CD8-positive, alpha-beta memory T cell (primary cell): Measurements from ENCODE around the gene LY6G6C. TPM values are rescaled to one million over a fixed set of nuclear protein-coding genes. Genes with fewer than 3 reads are reported as not detected.

Experiments
- CTCF ChIA-PET: fragments of 350-600 bp; sonication (Branson Sonifier 250); formaldehyde crosslinking; loops from one replicate; lab custom pipeline; 2021; ENCODE audit warnings: antibody characterized with exemption; lab: Charles Lee
- POLR2A ChIA-PET: fragments of 350-600 bp; sonication (Branson Sonifier 250); formaldehyde crosslinking; loops from one replicate; lab custom pipeline; 2021; ENCODE audit warnings: antibody characterized with exemption; lab: Charles Lee
- DNase-seq, 5 donors: peaks; one replicate each; pipeline versions ENCODE4 v3.0.0 to v3.0.0-alpha.2; 2020 to 2022; ENCODE audit warnings: mixed read lengths in 1 of 5
- H3K27ac ChIP-seq: one replicate; pipeline ENCODE4 v1.7.0; 2013; ENCODE audit warnings: low read depth, mild to moderate bottlenecking, low read length, moderate library complexity
- H3K27me3 ChIP-seq: 2 replicates; pipeline ENCODE4 v1.7.0; 2013; ENCODE audit warnings: low read length, mild to moderate bottlenecking; ENCODE audit not compliant: insufficient read depth, poor library complexity, severe bottlenecking
- H3K36me3 ChIP-seq: 2 replicates; pipeline ENCODE4 v1.7.0; 2013; ENCODE audit warnings: mild to moderate bottlenecking, low read length, moderate library complexity; ENCODE audit not compliant: insufficient read depth
- H3K4me1 ChIP-seq: 2 replicates; pipeline ENCODE4 v1.7.0; 2013; ENCODE audit warnings: mild to moderate bottlenecking, low read length, moderate library complexity; ENCODE audit not compliant: insufficient read depth
- H3K4me3 ChIP-seq: 2 replicates; pipeline ENCODE4 v1.7.0; 2013; ENCODE audit warnings: mild to moderate bottlenecking, low read length
- H3K9me3 ChIP-seq: 2 replicates; pipeline ENCODE4 v1.7.0; 2013; ENCODE audit warnings: mild to moderate bottlenecking, low read length
- H3K27ac Mint-ChIP-seq, 8 donors: one replicate each; pipeline ENCODE4 v1.8.0; 2020 to 2021; ENCODE audit warnings: mixed read lengths in 8 of 8, mild to moderate bottlenecking in 6 of 8, inconsistent platforms in 3 of 8, moderate library complexity in 3 of 8
- H3K27me3 Mint-ChIP-seq, 2 donors: one replicate each; pipeline ENCODE4 v1.8.0; 2020 to 2021; ENCODE audit warnings: mixed read lengths in 2 of 2, mild to moderate bottlenecking in 1 of 2, moderate library complexity in 1 of 2
- H3K36me3 Mint-ChIP-seq, 3 donors: one replicate each; pipeline ENCODE4 v1.8.0; 2020 to 2021; ENCODE audit warnings: mixed read lengths in 3 of 3, inconsistent platforms in 1 of 3, mild to moderate bottlenecking in 1 of 3
- H3K4me1 Mint-ChIP-seq, 3 donors: one replicate each; pipeline ENCODE4 v1.8.0; 2020 to 2021; ENCODE audit warnings: mixed read lengths in 3 of 3, inconsistent platforms in 1 of 3, mild to moderate bottlenecking in 1 of 3
- H3K4me3 Mint-ChIP-seq, 7 donors: one replicate each; pipeline ENCODE4 v1.8.0; 2020 to 2021; ENCODE audit warnings: mixed read lengths in 7 of 7, mild to moderate bottlenecking in 6 of 7, moderate library complexity in 4 of 7, inconsistent platforms in 2 of 7
- H3K9me3 Mint-ChIP-seq, 5 donors: one replicate each; pipeline ENCODE4 v1.8.0; 2020 to 2022; ENCODE audit warnings: mixed read lengths in 5 of 5, mild to moderate bottlenecking in 3 of 5, moderate library complexity in 2 of 5, inconsistent platforms in 1 of 5
- polyA plus RNA-seq: library from polyadenylated mRNA; unstranded; fragments of 300-500 nt; fragmentation: Illumina TruSeq; gene quantifications from one replicate; pipeline ENCODE4 v1.2.3, GENCODE V29; 2021
- total RNA-seq, 2 experiments: library from RNA; stranded (reverse); gene quantifications; one replicate each; pipeline ENCODE4 v1.2.3, GENCODE V29; 2021

Gene LY6G6C, protein sequence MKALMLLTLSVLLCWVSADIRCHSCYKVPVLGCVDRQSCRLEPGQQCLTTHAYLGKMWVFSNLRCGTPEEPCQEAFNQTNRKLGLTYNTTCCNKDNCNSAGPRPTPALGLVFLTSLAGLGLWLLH
- total RNA-seq = not detected
- polyA plus RNA-seq = not detected

DNA sequence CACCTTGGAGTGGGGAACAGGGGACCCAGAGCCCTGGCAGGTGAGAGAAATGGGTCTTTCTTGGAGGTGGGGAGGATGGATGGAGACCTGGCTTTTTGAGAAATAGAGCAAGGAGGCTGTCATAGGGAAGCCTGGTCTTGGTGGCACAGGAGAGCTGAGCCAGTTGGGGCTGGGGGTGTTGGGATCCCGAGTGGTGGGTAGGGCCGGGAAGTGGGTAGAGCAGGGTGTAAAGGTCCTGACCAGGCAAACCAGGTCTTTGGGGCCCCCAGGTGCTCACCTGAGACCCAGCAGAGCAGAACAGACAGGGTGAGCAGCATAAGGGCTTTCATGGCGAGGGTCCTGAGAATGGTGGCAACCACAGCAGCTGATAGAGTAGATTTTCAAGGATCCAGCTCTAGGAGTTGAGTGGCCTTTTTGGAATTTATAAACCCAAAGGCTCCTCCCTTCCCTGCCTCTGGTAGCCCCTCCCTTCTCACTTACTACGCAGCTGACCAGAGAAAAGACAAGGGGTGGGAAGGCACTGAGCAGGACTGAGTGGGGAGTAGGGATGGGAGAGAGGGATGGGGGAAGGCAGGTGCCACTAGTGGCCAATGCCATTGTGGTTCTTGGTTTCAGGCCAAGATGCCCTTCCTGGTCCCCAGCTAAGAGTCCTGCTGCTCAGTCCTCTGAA, at the start of gene LY6G6C:
Gene LY6G6C (minus strand): TSS at position 396 of the 670 bp plus-strand sequence. CDS start 67 bp downstream, at position 329.
- Mint-ChIP-seq H3K27me3 (peaks cover 0 to 2% of the 10 kb centered on the region in 2 donors), H3K27ac (peak within 1 kb of the TSS in 1 of 8 donors; percentile 80), H3K36me3 (peaks cover 0 to 5% (median 0%) of the 10 kb centered on the region in 3 donors), H3K9me3 (no peaks in the 10 kb centered on the region), H3K4me1 (peaks cover 4 to 9% (median 6%) of the 10 kb centered on the region in 3 donors), H3K4me3 (peak within 1 kb of the TSS in 1 of 7 donors; percentile 41)
- no peaks in the 10 kb centered on the region for H3K27me3 ChIP-seq
- CTCF ChIA-PET = no interaction called here
- H3K4me1 ChIP-seq = peaks cover 4% of the 10 kb centered on the region
- POLR2A ChIA-PET = no interaction called here
- H3K4me3 ChIP-seq = no peak within 1 kb of the TSS
- H3K27ac ChIP-seq = no peak within 1 kb of the TSS
- DNase-seq = peak in 1 of 5 donors; percentile 30
- no peaks in the 10 kb centered on the region for H3K36me3 ChIP-seq
- no peaks in the 10 kb centered on the region for H3K9me3 ChIP-seq

DNA sequence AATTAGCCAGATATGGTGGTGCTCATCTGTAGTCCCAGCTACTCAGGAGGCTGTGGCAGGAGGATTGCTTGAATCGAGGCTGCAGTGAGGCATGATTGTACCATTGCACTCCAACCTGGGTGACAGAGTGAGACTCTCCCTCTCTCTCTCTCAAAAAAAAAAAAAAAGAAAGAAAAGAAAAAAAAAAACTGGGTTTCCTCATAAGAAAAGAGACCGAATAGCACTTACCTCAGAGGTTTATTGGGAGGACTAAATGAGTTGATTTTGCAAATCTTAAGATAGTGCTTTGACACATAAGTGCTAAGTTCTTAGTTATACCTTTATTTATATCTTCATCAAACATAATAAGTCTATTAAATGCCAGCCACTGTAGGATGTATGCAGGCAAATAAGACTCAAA, 49.3 kb upstream of the LY6G6C start:
- Mint-ChIP-seq H3K27me3 (peaks cover 0 to 2% of the 10 kb centered on the region in 2 donors), H3K4me3 (peak overlapping the region in 1 of 7 donors; percentile 23), H3K36me3 (no peaks in the 10 kb centered on the region), H3K9me3 (peaks cover 0 to 5% (median 0%) of the 10 kb centered on the region in 5 donors), H3K4me1 (peaks cover 26 to 35% (median 29%) of the 10 kb centered on the region in 3 donors), H3K27ac (peak overlapping the region in 3 of 8 donors; percentile 64 to 81 (median 76))
- Histone ChIP-seq H3K36me3 (no peaks in the 10 kb centered on the region), H3K27ac (no peak overlapping the region), H3K4me1 (peaks cover 40% of the 10 kb centered on the region), H3K4me3 (no peak overlapping the region), H3K27me3 (no peaks in the 10 kb centered on the region), H3K9me3 (no peaks in the 10 kb centered on the region)
- peak in 1 of 5 donors; percentile 10 for DNase-seq
- ChIA-PET CTCF (interaction anchor here (1.0 to 4.0 kb wide), 11 partner anchors 10 to 59 kb away, joined by 3 to 42 read pairs (median 6); partner anchors contain the start of genes CLIC1, DDAH2, LSM2 and MSH5), POLR2A (no interaction called here)

DNA sequence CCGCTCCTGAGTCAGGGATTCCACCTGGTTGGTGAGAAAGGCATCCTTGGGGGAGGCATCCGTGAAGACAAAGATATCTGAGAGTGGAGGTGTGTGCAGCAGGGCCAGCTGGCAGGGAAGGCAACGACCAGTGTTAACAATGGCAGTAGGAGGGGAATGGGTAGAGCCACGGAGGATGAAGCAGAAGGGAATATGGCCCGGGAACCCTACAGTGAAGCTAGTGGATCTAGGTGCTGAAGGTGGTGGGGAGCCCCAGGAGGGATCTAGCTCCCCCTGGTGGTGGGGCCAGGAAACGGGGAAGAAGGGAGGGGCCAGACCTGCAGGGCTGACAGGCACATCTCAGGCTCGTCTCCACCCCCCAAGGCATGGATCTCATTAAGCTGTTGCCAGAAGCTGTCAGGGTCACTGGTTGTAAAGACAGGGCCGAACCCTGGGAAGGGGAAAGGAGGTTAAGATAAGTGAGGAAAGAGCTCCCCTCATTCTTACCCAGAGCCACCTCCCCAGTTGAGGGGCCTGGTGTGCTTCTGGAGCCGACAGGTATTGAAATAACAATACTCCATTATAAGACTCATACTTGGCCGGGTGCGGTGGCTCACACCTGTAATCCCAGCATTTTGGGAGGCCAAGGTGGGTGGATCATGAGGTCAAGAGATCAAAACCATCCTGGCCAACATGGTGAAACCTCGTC, 48.3 kb upstream of the LY6G6C start:
- H3K9me3 Mint-ChIP-seq = peaks cover 0 to 5% (median 0%) of the 10 kb centered on the region in 5 donors
- H3K27me3 ChIP-seq = no peaks in the 10 kb centered on the region
- H3K4me3 Mint-ChIP-seq = peak overlapping the region in 1 of 7 donors; percentile 63
- no peak overlapping the region for H3K4me3 ChIP-seq
- no peak overlapping the region for H3K27ac ChIP-seq
- peak overlapping the region in 6 of 8 donors; percentile 4 to 82 (median 67) for H3K27ac Mint-ChIP-seq
- peaks cover 22 to 29% (median 27%) of the 10 kb centered on the region in 3 donors for H3K4me1 Mint-ChIP-seq
- no peaks in the 10 kb centered on the region for H3K27me3 Mint-ChIP-seq
- POLR2A ChIA-PET = interaction anchor here (0.6 to 1.2 kb wide), 6 partner anchors 9 to 65 kb away, joined by 3 to 5 read pairs (median 4); partner anchors contain the start of gene MSH5
- H3K36me3 Mint-ChIP-seq = no peaks in the 10 kb centered on the region
- peaks cover 33% of the 10 kb centered on the region for H3K4me1 ChIP-seq
- H3K9me3 ChIP-seq = no peaks in the 10 kb centered on the region
- DNase-seq = peak; percentile 69 to 85 (median 74)
- H3K36me3 ChIP-seq = no peaks in the 10 kb centered on the region
- CTCF ChIA-PET = interaction anchor here (0.6 to 4.0 kb wide), 28 partner anchors 9 to 189 kb away, joined by 3 to 42 read pairs (median 5); partner anchors contain the start of genes ABHD16A, CLIC1, DDAH2 and HSPA1A

DNA sequence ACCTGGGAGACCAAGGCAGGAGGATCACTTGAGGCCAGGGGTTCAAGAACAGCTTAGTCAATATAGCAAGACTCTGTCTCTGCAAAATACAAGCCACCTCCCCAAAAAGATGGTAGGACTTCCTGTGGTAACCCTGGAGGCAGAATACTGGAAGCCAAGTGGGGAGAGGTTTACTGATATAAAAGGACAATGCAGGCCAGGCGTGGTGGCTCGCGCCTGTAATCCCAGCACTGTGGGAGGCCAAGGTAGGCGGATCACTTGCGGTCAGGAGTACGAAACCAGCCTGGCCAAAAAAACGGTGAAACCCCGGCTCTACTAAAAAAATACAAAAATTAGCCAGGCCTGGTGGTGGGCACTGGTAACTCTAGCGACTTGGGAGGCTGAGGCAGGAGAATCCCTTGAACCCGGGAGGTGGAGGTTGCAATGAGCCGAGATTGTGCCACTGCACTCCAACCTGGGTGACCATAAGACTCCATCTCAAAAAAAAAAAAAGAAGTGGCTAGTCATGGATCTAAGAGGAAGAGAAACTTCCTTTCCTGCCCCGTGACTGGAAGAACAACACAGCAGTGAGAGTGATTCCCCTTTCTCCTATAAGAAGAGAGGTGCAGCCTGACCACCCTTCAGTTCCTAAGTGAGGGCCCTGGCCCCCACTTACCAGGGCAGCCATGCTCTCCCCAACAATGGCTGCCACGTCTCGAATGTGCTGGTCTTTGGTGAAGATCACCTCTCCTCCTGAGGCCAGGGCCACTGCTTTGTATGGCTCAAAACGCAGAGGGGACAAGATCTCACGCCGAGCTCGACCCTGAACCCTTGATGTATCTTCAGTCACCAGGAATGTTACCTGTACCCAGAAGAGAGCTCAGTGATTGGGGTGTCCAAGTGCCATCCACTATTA, 47.1 kb upstream of the LY6G6C start:
- Mint-ChIP-seq H3K4me3 (no peak overlapping the region), H3K4me1 (peaks cover 22 to 29% (median 27%) of the 10 kb centered on the region in 3 donors), H3K9me3 (peaks cover 0 to 5% (median 0%) of the 10 kb centered on the region in 5 donors), H3K27me3 (no peaks in the 10 kb centered on the region), H3K27ac (peak overlapping the region in 3 of 8 donors; percentile 7 to 54 (median 36)), H3K36me3 (peaks cover 0 to 1% (median 0%) of the 10 kb centered on the region in 3 donors)
- Histone ChIP-seq H3K4me1 (peaks cover 33% of the 10 kb centered on the region), H3K27ac (no peak overlapping the region), H3K9me3 (no peaks in the 10 kb centered on the region), H3K36me3 (no peaks in the 10 kb centered on the region), H3K4me3 (no peak overlapping the region), H3K27me3 (no peaks in the 10 kb centered on the region)
- DNase-seq = no peak
- ChIA-PET CTCF (interaction anchor here (1.1 to 4.0 kb wide), 13 partner anchors 17 to 188 kb away, joined by 3 to 42 read pairs (median 8); partner anchors contain the start of genes CLIC1, DDAH2, LSM2 and MSH5), POLR2A (no interaction called here)

DNA sequence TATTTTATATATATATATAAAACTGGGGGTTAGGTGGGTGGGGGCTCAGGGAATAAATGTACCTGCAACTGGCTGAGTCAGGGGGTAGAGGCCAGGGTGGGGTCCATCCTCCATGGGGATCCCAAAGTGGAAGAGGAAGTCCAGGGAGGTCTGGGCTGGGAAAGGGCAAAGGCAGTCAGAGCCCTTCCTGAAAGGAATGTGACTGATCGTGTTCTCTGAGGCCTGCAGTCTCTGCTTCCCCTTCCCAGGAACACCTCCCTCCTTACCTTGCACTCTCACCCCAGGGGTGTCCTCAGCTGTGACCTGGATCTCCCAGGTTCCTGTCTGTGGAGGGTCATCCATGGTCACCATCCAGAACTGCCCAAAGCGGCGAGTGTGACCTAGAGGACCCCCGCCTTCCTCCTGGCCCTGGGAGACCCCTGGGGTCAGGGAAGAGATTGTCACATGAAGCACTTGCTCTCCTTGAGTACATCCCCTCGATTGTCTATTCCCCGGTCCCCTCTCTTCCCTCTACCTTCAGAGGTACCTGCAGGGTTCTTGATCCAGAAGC, 45.6 kb upstream of the LY6G6C start:
- H3K4me3 Mint-ChIP-seq = no peak overlapping the region
- Histone ChIP-seq H3K36me3 (no peaks in the 10 kb centered on the region), H3K9me3 (no peaks in the 10 kb centered on the region), H3K4me1 (peaks cover 20% of the 10 kb centered on the region), H3K4me3 (no peak overlapping the region), H3K27ac (no peak overlapping the region), H3K27me3 (no peaks in the 10 kb centered on the region)
- H3K27ac Mint-ChIP-seq = no peak overlapping the region
- ChIA-PET POLR2A (no interaction called here), CTCF (interaction anchor here (0.9 to 1.5 kb wide), 2 partner anchors 37 to 63 kb away, joined by 3 read pairs; no protein-coding TSS in a partner anchor)
- peaks cover 0 to 1% (median 0%) of the 10 kb centered on the region in 3 donors for H3K36me3 Mint-ChIP-seq
- peaks cover 0 to 3% (median 0%) of the 10 kb centered on the region in 5 donors for H3K9me3 Mint-ChIP-seq
- no peak for DNase-seq
- H3K4me1 Mint-ChIP-seq = peaks cover 14 to 18% (median 16%) of the 10 kb centered on the region in 3 donors
- no peaks in the 10 kb centered on the region for H3K27me3 Mint-ChIP-seq

DNA sequence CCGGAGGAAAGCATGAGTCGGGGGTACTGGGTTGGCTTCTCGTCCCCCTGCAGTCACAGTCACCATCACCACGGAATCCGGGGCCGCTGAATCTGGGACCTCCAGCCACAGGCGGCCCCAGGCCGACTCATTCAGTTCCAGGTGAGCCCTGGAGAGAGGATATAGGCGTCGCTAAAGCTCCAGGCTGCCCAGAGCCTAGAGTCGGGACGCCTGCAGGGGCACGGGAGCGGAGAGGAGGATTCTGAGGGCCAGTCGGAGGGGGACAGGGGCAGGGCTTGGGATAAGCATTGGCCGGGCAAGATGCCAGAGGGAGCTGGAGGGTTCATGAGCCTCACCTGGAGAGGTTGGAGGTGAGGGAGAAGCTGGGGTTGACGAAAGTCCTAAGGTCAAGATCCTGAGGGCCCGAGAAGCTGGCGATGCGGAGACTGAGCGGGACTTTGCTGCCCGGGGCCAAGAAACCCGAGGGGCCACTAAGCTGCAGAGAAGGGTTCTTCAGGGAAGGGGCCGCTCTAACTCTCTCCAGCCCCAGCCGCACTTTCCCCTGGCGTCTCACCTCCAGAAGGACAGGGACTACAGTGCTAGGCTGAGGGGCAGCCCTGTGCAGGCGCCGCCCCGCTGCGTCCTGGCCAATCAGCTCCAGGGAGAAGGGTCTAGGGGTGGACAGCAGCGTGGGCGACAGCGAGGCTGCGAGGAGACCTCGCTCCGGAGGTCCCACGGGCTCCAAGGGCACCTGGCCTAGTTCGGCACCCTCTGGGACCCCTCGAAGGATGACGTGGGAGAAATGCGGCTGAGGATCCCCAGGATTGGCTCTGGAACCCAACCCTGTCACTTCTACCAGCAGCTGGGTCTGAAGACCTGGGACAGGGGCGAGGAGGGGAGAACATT, 44.6 kb upstream of the LY6G6C start:
- Mint-ChIP-seq H3K4me3 (no peak overlapping the region), H3K27me3 (no peaks in the 10 kb centered on the region), H3K36me3 (peaks cover 0 to 1% (median 0%) of the 10 kb centered on the region in 3 donors), H3K4me1 (peaks cover 8 to 10% (median 9%) of the 10 kb centered on the region in 3 donors), H3K9me3 (no peaks in the 10 kb centered on the region), H3K27ac (peak overlapping the region in 1 of 8 donors; percentile 65)
- Histone ChIP-seq H3K27ac (no peak overlapping the region), H3K27me3 (no peaks in the 10 kb centered on the region), H3K9me3 (no peaks in the 10 kb centered on the region), H3K36me3 (no peaks in the 10 kb centered on the region), H3K4me3 (no peak overlapping the region), H3K4me1 (peaks cover 11% of the 10 kb centered on the region)
- DNase-seq = no peak
- ChIA-PET CTCF (no interaction called here), POLR2A (no interaction called here)
